GM12873 (cell line): Measurements from ENCODE around the gene TOM1L1.

Experiments used
- CTCF ChIP-seq: IDR thresholded peaks from 2 replicates; pipeline ENCODE4 v1.5.1; 2012; ENCODE audit warnings: low read depth, mild to moderate bottlenecking, moderate library complexity, low read length, control low read depth; ENCODE audit not compliant: insufficient read depth; ENCODE audit errors: missing control alignments

Gene TOM1L1

DNA sequence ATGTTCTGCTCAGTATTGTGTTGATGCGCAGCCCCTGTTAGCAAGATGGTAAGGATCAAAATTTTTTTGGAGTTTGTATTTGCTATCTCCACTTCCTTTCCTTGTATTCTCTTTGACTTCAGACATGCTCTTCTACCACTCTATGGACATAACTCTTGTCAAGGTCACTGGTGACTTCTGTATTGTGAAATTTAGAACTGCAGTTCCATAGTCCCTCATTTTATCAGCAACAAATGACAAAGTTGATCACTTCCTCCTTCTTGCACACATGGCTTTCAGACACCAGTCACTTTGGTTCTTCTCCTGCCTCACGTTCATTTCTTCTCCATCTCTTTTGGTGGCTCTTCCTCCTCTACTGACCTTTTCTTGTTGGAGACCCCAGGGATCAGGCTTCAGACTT, 46.7 kb downstream of the TOM1L1 start:
- TF ChIP-seq CTCF, result no peak

DNA sequence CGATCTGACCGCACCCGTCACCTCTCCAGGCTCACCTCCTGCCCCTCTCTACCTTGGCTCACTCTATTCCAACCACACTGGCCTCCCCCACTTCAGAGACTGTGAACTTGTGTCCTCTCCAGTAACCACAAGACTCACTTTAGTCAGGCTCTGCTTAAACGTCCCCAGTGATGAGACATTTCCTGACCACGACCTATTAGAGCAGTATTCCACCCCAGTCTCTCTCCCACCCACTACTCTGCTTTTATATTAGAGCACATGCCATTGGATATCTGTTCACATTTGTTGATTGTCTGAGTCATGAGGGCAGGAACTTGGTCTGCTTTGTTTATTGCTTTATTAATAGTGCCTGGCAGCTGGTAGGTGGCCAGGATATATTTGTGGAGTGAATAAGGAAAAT, 47.7 kb downstream of the TOM1L1 start:
- no peak for TF ChIP-seq CTCF

DNA sequence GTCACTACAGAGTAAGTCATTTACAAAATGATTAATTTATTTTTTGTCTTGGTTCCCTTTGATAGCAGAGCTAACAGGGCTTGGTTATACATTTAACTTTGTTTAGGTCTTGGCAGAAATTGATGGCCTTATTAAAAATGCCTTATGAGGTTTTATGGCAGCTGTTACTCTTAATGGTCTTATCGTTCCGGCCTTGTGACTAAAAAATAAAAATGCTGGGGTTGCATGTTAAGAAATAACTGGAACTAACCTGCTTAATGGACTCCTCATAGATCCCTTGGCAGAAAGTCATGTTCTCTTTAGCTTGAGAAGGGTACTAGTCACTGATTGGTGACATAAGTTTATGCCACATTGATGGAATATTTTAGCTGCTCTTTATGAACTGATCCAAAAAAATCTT, 49.5 kb downstream of the TOM1L1 start:
- no peak for TF ChIP-seq CTCF

- no peak for TF ChIP-seq CTCF
These were observed 50.6 kb downstream of the TOM1L1 start for GRCh38 chr17:54951286-54951685.

- TF ChIP-seq CTCF, result no peak
These were observed 56.1 kb downstream of the TOM1L1 start for GRCh38 chr17:54956791-54957190.

- peak; percentile 57 for TF ChIP-seq CTCF
These were observed 67.1 kb downstream of the TOM1L1 start for GRCh38 chr17:54967621-54968261.

DNA sequence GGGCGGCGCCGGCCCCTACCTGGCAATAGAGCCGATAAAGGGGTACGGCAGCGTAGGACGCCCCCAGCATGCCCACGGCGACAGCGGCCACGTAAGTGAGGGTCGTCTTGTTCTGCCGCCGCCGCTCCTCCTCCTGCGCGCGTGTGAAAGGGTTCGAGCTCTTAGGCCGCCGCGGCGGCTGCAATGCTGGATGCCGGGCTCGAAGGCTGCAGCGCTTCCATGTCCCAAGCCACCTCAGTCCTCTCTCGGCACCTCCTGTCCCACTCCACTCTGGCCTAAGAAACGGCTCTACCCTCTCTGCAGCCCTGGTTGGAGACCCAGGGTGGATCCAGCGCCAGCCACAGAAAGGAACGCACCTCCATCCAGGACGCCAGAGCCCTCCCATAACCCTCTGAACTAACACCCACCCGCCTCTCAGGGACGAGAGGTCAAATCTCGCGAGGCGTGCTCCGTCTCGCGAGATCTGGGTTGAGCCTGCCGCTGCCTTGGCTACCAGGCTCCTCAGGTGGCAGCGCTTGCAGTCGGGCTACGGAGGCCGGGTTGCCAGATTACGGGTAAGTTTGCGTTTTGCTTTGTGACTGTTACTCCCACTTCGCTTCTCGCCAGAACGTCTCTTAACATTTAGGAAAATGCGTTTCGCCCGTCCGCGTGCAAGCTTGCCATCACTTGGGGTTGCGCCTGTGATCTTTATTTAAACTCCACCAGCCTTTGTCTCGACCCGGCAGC, 67.8 kb downstream of the TOM1L1 start, which contains the start of the genes COX11 and STXBP4:
Gene COX11, minus strand, starts transcription at position 393 of the 726 bp plus-strand sequence. Its CDS starts 8 bp downstream, at position 385.
Gene STXBP4, plus strand, starts transcription at position 504 of the 726 bp plus-strand sequence. CDS start 17,455 bp downstream, outside the sequence.
- no peak for TF ChIP-seq CTCF
